Raji (cell line): ENCODE results near the gene TTLL13.

Experiments used
- POLR2A ChIP-seq: IDR thresholded peaks from 2 replicates; pipeline ENCODE4 v1.6.1; 2011; ENCODE audit warnings: low read depth, low read length, control low read depth; ENCODE audit not compliant: insufficient read depth

The TTLL13 gene, protein sequence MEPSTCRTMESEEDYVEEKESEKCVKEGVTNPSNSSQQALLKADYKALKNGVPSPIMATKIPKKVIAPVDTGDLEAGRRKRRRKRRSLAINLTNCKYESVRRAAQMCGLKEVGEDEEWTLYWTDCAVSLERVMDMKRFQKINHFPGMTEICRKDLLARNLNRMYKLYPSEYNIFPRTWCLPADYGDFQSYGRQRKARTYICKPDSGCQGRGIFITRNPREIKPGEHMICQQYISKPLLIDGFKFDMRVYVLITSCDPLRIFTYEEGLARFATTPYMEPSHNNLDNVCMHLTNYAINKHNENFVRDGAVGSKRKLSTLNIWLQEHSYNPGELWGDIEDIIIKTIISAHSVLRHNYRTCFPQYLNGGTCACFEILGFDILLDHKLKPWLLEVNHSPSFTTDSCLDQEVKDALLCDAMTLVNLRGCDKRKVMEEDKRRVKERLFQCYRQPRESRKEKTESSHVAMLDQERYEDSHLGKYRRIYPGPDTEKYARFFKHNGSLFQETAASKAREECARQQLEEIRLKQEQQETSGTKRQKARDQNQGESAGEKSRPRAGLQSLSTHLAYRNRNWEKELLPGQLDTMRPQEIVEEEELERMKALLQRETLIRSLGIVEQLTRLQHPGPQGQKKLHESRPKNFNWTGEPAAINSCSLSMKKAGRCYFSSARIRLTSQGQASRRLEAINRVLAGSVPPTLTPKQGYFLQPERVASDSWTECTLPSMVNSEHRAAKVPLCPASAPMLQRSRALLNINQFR

DNA sequence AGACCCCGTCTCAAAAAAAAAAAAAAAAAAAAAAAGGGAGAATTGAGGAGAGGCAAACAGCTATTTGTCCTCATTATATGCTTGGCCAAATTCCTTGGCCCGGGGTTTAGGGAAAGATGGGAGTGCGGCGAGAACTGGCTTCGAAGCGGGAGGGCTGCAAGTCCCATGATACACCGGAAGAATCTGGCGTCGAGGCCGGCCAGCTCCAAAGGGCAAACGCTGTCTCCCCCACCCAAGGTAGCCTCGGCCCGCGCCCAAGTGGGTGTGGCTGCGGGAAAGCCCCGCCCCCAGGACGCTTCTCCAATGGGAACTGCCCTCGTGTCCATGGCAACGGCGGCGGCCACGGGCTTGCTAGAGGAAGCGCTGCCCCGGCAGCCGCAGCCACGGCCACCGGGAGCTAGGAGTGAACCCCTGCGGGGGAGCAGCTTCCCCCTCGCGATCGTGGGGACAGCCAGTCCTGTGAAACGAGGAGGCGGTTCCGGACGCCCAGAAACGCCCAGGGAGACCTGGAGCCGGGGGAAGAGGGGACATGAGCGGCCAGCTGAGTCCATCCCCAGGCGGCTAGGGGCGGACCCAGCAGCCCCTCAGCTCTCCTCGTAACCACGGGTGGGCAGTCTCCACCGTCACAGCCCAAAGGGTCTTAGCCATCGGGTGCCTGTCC lies at the start of gene TTLL13:
TSS of gene TTLL13 (plus strand) at position 354 of the 661 bp plus-strand sequence. CDS start 1,075 bp downstream, outside the sequence.
- no peak for TF ChIP-seq POLR2A

DNA sequence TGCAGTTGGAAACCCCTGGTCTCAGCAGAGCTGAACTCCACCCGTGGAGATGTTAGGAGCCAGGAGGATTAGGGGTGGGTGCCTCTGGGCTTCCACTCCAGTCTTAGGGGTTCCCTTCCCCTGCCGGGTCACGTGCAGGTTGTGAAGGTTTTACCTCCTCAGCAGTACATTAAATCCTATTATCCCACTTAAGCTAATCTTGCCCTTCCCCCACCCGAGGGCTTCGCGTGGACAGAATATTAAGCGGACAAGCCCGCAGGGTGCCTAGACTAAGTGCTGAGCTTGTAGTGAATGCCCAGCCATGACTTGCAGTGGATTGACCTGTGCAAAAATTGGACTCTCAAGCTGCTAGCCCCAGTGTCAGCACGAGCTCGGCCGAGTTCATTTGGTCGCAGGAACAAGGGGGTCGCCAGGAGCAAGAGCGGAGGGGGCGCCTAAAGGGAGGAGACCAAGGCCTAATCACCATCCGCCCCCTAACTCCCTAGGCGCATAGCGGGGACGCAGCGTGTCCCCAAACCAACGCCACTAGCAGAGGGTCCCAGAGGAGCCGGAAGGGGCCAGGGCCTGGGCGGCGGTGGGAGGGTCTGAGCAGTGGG lies 48.7 kb upstream of the TTLL13 start:
- TF ChIP-seq POLR2A = no peak

DNA sequence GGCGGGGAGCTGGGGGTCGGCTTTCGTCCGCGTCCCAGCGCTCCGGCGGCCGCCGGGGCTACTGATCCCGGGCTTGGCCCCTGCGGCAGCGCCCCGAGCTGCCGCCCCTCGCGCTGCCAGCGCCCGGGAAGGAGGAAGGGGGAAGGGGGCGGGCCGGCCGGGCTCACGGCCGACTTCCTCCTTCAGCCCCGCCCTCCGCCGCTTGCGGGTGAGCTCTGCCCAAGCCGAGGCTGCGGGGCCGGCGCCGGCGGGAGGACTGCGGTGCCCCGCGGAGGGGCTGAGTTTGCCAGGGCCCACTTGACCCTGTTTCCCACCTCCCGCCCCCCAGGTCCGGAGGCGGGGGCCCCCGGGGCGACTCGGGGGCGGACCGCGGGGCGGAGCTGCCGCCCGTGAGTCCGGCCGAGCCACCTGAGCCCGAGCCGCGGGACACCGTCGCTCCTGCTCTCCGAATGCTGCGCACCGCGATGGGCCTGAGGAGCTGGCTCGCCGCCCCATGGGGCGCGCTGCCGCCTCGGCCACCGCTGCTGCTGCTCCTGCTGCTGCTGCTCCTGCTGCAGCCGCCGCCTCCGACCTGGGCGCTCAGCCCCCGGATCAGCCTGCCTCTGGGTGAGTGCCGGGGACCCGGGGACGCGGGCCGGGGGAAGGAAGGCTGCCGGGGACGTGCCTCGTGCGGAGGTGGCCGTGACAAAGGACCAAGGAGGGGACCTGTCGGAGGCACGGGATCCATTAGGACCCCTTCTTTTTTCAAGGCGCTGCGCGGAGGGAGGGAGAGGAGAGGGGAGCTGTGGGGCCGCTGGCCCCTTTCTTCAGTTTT lies 48.0 kb upstream of the TTLL13 start, which contains the start of gene SEMA4B:
TSS of gene SEMA4B (plus strand) at position 201 of the 814 bp plus-strand sequence. CDS start at position 450, 249 bp downstream.
- TF ChIP-seq POLR2A = peak; percentile 70

DNA sequence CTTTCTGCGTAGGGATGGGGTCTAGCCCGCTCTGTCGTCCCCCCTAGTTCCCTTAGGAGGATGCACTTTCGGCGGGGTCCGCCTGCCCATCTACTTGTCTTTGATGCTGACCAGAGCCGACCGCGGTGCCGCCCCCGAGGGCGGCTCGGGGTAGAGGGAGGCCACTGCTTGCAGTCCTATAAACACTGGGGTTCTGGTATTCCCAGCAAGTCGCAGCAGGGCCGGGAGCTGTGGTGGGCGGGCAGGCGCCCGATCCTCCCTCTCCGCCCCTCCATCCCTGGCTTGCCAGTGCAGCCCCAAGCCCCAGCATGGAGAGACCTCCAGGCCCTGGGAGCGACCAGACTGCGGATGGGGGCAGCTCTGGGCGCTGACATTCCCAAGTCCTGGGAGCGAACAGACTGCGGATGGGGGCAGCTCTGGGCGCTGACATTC lies 47.4 kb upstream of the TTLL13 start:
- TF ChIP-seq POLR2A = no peak

DNA sequence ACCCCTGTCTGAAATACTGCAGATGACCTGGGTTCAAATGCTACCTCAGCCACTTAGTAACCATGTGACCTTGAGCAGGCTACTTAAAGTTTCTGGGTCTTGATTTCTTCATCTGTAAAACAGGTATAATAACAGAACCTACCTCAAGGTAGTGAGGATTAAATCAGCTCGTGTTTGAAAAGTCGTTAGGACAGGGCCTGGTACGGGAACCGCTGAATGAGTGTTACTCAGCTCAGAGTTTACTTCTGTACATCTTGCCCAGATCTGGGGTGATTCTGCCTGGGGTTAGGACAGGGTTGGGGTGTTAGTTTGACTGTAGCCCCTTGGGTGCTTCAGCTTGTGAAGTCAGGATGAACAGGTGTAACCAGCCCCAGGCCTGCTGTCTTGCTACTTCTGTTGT lies 46.4 kb upstream of the TTLL13 start:
- no peak for TF ChIP-seq POLR2A

DNA sequence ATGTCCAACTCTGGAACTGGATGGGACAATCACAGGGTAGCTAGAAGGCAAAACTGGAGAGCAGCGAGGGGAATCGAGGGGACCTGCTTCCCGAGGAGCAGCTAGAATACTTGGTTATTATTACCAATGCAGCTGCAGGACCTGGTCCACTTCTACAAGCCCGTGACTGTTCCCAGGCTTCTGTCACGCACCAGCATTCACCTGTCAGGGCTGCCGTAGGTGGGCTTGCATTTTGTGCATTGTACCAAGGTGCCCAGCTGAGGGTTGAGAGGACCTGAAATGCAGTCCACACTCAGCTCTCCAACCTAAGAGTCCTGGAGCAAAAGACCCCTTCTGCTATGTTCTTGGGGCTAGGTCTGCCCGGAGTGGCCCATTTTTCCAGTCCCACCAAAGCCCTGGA lies 45.9 kb upstream of the TTLL13 start:
- no peak for TF ChIP-seq POLR2A

DNA sequence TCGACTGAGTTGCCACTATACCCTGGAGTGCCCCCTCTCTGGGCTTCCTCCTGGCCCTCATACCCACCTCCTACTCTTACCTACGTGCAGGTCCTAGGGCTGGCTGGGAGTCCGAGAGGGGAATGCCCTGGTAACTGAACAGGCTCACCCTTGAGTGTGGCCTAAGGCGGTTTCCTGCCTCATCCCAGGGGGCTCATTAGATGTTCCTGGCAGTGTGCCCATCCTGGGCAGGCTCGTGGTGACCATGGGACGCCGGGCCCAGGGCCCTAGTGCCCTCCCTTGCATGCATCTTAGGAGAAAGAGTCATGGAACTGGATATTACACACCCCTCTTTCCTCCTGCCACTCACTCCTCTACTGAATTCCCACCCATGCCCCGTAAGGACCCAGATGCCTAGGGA lies 45.4 kb upstream of the TTLL13 start:
- no peak for TF ChIP-seq POLR2A

DNA sequence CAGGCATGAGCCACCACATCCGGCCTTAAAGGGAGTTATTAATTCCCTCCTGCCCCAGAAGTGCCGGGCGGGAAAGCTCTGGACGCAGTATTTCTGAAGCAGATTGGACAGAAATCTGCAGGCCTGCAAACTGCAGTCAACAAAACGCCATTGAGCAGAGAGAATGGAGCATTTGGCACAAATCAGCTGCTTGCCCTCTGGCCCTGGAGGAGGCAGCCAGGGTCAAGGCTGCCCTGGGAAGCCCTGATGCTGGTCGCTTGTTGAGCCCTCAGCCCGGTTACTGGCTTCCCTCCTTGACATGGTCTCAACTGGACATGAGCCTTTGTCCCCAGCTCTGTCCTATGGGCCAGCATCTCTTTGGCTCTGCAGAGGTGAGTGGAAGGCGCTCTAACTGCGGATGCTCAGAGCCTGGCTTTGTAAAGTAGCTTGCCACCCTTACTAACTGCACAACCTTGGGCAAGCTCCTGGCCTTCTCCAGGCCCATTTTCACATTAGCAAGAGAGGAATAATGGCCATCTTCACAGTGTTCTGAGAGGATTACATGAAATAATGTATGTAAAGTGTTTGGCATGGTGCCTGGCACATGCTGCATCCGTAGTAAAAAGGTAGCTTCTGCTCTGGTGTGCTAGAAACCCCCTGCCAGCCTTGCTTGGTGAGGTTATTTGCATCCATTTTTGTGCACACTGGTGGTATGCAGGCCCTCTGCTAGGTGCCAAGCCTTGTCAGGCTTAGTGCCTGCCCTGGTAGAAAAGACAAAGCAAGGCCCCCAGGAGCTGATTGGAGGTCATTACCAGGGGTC lies 44.1 kb upstream of the TTLL13 start:
- no peak for TF ChIP-seq POLR2A

DNA sequence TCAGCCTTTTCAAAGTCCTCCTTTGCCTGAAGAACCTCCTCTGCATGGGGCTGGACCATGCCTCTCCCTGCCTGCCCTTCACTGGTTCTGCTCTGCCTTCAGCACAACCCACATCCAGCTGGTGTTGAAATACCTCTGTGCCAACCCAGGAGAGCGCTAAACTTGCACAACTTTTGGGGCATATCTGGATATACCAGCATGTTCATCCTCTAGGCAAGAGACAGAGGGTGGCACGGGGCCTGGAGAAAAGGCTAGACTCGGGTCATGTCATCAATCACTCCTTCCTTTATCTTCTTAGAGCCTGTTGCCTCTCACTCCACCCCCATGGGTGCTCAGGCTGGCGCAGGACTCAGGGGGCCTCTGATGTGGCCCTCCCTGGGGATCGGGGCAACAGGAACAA lies 43.5 kb upstream of the TTLL13 start:
- no peak for TF ChIP-seq POLR2A

DNA sequence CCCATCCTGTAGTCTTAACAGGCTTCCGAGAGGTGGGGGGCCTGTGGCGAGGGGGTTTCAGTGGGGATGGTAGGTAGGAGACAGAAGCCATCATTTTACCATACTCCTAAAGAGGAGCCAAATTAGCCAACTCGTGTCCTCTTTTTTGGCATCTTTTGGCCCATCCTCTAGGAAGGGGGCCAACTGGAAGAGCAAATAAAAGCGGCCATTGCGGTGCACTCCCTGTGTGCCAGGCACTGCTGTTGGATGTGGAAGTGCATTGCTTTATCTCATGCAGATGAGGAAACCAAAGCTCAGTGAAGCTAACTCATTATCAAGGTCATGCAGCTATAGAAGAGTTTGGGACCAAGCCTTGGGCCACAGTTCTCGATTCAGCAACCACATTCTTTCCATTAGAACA lies 42.1 kb upstream of the TTLL13 start:
- TF ChIP-seq POLR2A = no peak

DNA sequence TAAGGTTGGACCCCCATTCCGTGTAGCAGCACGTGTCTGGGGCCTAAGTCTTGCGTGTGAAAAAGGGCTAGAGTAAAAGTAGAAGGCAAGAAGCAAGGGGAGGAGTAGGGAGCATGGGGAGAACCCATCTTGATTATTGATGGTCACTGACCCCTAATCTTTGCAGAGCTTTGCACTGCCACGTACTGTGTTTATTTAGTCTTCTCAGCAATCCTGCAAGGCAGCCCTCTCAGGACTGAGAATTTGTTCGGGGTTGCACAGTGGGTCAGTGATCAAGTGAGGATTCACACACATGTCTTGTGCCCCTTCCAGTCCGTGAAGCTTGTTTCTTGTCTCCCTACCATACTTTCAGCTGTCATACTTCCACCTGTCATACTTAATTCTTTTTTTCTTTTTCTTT lies 41.0 kb upstream of the TTLL13 start:
- no peak for TF ChIP-seq POLR2A

DNA sequence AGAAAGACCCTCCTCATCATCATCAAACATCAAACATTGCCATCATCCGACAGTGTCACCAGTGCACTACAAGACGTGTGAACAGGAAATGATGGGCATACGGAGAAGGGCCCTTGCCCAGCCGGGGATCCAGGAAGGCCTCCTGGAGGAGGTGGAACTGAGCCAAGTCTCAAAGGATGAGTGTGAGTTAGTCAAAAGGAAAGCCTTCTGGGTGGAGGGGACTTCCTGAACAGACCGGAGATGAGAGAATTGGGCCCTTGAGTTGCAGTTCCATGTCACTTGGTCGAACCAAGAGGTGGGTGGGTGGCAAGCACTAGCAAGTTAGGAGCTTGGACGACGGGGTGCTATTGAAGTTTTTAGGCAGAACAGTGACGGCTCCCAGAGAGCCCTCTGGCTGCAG lies 39.8 kb upstream of the TTLL13 start:
- no peak for TF ChIP-seq POLR2A

DNA sequence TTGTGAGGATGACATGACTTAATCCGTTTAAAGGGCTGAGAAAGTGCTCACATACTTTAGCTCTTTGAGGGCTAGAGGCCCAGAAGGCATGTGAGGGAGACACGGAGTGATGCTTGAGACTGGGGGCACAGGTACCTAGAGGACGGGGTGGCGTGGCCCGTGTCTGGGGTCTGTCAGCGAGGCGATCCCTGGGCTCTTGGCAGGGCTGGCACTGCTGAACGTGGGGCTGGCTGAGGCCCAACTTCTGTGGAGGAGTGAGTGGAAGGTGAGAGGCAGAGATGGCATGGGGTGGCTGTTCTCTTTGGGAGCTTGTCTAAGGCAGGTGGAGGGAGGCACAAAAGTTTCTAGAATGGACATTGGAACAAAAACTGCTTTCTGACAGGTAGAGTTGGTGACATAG lies 38.8 kb upstream of the TTLL13 start:
- no peak for TF ChIP-seq POLR2A

DNA sequence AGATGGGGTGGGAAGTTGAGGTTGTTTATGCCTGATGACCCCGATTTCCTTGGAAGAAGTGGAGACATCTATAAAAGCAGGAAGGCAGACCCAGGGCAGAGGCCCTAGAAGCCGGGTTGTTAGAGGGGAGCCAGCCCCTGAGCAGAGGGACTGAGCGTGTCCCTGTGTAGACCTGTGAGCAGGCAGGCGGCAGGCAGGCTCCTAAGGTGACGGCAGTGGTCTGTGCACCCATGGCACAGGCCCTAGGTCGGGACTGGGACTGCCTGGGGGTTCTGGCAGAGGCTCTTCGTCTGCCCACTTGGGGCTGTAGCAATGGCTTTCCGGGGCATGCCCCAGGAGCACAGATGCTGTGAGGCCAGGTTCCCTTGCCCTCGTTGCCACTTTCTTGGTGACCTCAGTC lies 38.3 kb upstream of the TTLL13 start:
- no peak for TF ChIP-seq POLR2A
